Measurements from ENCODE around the gene CDK14. TPM values are rescaled to one million over a fixed set of nuclear protein-coding genes. Genes with fewer than 3 reads are reported as not detected.

The CDK14 gene
- total RNA-seq, 4 donors from 2014 or later: 0.38 to 3.6 (median 1.3) TPM

DNA sequence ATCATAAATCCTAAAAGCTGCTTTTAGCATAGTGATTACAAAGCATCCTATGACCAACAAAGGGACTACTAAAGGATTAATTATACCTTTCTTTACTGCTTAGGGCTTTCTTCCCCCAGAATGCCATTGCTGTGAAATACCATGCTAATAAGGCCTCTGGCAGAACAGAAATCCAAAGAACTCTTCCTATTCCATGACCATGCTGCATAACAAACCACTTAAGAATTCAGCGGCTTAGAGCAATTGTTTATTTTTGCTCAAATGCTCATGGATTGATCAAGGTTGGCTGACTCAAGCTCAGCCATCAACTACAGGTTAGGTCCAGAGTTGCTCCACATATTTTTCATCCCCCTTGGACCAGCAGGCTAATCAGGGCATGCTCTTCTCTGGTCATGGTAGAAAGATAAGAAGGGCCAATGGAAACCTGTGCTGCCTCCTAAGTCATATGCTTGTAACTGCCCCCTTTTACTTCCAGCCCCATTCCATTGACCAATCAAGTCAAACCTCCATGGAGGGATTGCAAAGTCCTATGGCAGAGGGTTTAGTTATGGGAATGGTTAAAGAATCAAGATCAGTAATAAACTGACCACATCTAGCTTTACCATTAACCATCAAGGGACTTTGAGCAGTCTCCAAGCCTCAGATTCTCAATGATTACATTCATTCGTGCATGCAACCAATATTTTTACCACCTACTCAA lies 423.7 kb downstream of the CDK14 start:
- no peak for DNase-seq
- Histone ChIP-seq H3K27me3 (no peaks in the 10 kb centered on the region), H3K4me1 (no peaks in the 10 kb centered on the region), H3K27ac (no peak overlapping the region), H3K4me3 (no peak overlapping the region), H3K9me3 (no peaks in the 10 kb centered on the region), H3K36me3 (no peaks in the 10 kb centered on the region)
- WGBS, 2 donors: 82 to 86% methylated on average over 2 of the region's 2 CpGs
- intact Hi-C loops (cut with DNase I): no loop called here
- TF ChIP-seq POLR2A (IDR thresholded peaks at IDR 0.05): no peak
- TF ChIP-seq, protein P1, sequence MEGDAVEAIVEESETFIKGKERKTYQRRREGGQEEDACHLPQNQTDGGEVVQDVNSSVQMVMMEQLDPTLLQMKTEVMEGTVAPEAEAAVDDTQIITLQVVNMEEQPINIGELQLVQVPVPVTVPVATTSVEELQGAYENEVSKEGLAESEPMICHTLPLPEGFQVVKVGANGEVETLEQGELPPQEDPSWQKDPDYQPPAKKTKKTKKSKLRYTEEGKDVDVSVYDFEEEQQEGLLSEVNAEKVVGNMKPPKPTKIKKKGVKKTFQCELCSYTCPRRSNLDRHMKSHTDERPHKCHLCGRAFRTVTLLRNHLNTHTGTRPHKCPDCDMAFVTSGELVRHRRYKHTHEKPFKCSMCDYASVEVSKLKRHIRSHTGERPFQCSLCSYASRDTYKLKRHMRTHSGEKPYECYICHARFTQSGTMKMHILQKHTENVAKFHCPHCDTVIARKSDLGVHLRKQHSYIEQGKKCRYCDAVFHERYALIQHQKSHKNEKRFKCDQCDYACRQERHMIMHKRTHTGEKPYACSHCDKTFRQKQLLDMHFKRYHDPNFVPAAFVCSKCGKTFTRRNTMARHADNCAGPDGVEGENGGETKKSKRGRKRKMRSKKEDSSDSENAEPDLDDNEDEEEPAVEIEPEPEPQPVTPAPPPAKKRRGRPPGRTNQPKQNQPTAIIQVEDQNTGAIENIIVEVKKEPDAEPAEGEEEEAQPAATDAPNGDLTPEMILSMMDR (IDR thresholded peaks at IDR 0.05): no peak

DNA sequence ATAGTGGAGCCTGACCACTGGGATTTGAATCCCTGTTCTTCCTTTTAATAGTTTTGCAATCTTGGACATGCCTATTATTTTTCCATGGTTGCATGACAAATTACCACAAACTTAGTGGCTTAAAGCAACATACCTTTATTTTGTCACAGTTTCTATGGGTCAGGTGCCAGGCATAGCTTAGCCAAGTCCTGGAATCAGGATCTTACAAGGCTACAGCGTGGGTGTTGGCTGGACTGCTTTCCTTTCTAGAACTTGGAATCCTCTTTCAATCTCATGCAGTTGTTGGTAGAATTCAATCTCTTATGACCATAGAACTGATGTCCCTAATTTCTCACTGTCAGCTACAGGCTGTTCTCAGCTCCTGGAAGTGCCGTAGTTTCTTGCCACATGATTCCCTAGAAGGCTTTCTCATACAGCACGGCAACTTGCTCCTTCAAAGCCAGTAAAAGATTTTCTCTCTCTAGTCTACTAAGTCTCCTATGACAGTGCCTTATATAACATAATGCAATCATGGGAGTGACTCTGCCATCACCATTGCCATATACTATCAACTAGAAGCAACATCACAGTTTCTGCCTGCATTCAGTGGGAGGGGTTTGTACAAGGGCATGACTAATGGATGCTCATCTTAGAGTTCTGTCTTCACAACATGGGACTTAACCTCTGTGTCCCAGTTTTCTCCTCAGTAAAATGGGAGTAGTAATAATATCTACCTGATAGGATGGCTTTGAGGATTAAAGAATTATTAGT lies 424.7 kb downstream of the CDK14 start:
- 80 to 84% methylated on average over 3 of the region's 3 CpGs for WGBS, 2 donors

DNA sequence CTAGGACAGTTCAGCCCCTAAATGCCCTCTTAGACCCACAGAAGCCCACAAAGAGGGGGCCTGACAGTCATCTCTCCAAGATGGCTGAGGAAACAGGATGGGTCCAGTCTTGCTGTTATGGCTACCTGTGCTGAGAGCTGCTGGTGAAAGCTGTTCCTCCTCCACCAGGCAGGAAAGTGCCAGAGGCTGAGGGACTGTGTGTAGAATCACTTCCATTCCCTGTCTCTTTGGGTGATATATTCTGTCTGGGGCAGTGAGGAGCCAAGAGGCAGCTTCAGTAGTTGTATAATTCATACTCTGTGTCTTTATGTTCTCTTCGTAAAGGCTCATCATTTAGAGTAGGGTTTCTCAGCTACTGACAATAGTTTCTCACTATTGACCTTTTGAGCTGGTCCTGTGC lies 425.8 kb downstream of the CDK14 start:
- WGBS, 2 donors: 88 to 95% methylated on average over 1 of the region's 1 CpG
- no peak overlapping the region for H3K27ac ChIP-seq
- no peaks in the 10 kb centered on the region for H3K4me1 ChIP-seq
- DNase-seq: no peak
- H3K9me3 ChIP-seq: no peaks in the 10 kb centered on the region
- intact Hi-C loops (cut with DNase I): no loop called here
- no peak overlapping the region for H3K4me3 ChIP-seq
- no peak for TF ChIP-seq POLR2A (IDR thresholded peaks at IDR 0.05)
- no peaks in the 10 kb centered on the region for H3K36me3 ChIP-seq
- H3K27me3 ChIP-seq: no peaks in the 10 kb centered on the region

More for the DNA sequence above, 424.7 kb downstream of the CDK14 start:
- TF ChIP-seq, protein P1 (IDR thresholded peaks at IDR 0.05): no peak
- TF ChIP-seq POLR2A (IDR thresholded peaks at IDR 0.05): no peak
- no peak for DNase-seq
- Histone ChIP-seq H3K9me3 (no peaks in the 10 kb centered on the region), H3K4me1 (no peaks in the 10 kb centered on the region), H3K36me3 (no peaks in the 10 kb centered on the region), H3K4me3 (no peak overlapping the region), H3K27ac (no peak overlapping the region), H3K27me3 (no peaks in the 10 kb centered on the region)
- intact Hi-C loops (cut with DNase I): no loop called here

DNA sequence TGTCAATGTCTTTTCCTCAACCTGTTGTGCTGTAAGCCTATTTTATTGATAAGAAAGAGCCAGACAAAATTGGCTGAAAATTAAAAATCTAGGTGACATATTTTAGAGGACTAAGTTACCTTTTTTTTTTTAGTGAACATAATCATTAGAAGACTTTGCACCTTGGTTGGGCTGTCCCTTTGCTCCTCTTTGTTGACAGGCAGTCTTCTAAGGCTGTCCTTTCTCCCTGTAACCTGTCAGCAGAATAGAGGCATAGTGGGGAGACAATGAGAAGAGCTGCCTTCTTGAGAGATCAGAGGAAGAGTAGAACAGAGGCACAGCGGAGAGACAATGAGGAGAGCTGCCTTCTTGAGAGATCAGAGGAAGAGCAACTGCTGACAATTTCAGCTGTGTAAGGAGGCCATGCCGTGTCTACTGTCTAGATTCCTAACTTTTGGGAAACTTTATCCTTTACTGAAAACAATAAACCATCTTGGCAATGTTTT lies 429.8 kb downstream of the CDK14 start:
- no peaks in the 10 kb centered on the region for H3K27me3 ChIP-seq
- intact Hi-C loops (cut with DNase I): no loop called here
- no peaks in the 10 kb centered on the region for H3K36me3 ChIP-seq
- H3K4me3 ChIP-seq: no peak overlapping the region
- no peaks in the 10 kb centered on the region for H3K9me3 ChIP-seq
- no peak for DNase-seq
- TF ChIP-seq, protein P1 (IDR thresholded peaks at IDR 0.05): no peak
- TF ChIP-seq POLR2A (IDR thresholded peaks at IDR 0.05): no peak
- no peaks in the 10 kb centered on the region for H3K4me1 ChIP-seq
- no peak overlapping the region for H3K27ac ChIP-seq
- WGBS, 2 donors: 82 to 85% methylated on average over 2 of the region's 2 CpGs

DNA sequence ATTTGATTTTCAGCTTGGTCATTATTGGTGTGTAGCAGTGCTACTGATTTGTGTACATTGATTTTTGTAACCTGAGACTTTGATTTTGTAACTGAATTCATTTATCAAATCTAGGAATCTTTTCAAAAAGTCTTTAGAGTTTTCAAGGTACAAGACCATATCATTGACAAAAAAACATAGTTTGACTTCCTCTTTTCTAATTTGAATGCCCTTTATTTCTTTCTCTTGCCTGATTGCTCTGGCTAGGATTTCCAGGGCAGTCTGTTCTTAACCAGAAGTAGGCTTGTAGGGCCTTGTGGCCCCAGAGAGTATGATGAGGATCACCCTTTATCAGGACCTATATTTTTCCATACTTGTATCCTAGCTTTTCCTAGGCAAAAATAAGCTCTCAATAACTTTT lies 433.6 kb downstream of the CDK14 start:
- Histone ChIP-seq H3K4me3 (no peak overlapping the region), H3K27me3 (no peaks in the 10 kb centered on the region), H3K4me1 (no peaks in the 10 kb centered on the region), H3K9me3 (no peaks in the 10 kb centered on the region), H3K27ac (no peak overlapping the region), H3K36me3 (no peaks in the 10 kb centered on the region)
- intact Hi-C loops (cut with DNase I): no loop called here
- TF ChIP-seq, protein P1 (IDR thresholded peaks at IDR 0.05): no peak
- no peak for TF ChIP-seq POLR2A (IDR thresholded peaks at IDR 0.05)
- no peak for DNase-seq

All from esophagus squamous epithelium (tissue), 5 donors.